Measurements from ENCODE around the gene IL15RA.
"Not testable (repeated sequence)": the region's sequence is repeated elsewhere in the genome, so short reads cannot be mapped to it uniquely, and the experiment has no call there.

IL15RA gene

DNA sequence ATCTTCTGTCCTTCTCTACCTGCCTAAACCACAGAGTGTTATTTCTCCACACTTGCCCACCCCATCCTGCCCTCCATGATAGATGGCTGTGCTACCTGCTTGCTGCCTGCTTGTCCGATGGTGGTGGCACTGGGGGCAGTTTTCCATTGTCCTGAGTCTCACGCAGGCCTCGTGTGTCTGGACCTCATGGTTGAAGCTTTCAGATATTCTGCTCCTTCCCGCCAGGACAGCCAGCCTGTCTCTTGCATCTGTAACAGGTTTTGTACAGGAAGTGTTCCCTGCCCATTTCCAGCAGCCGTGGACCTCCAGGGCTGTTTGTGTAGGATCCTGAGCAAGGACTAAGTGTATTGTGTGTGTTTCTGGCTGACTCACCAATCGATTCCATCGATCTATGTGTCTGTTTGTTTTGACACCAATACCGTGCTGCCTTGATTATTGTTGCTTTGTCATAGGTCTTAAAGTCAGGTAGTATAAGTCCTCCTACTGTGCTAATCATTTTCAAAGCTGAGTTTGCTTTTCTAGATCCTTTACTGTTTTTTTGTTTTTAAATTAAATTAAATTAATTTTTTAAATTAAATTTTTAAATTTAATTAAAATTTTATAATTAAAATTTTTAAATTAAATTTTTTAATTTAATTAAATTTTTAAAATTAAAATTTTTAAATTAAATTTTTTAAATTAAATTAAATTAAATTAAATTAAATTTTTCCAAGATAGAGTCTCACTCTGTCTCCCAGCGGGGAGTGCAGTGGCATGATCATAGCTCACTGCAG lies 8.5 kb downstream of the IL15RA start:
- DNase-seq = no peak

DNA sequence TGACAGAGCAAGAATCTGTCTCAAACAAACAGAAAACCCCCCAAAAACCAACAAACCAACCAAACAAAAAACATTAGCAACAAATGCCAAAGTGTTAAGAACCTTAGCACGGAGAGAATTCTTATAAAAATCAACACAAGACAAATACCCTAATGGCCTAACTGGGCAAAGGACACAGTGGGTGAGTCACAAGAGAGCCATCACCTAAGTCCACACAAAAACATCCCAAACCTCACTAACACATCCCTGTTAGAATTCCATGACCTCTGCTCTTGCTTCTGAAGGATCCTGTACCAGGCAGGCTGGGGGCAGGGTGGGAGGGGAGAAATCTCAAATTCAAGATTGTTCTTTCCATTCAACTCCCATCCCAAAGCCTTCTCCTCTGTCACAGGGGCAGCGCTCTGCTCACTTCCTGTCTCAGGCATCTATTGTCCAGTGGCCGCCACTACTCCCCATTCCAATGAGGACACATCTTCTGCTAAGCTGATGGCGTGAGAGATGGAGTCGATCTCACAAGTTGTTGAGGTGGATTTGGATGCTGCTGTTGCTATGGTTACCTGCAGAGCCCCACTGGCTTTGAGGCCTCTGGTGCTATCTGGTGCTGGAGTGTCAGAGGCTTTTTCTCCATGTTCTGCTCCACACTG lies 9.2 kb downstream of the IL15RA start:
- no peak for DNase-seq

DNA sequence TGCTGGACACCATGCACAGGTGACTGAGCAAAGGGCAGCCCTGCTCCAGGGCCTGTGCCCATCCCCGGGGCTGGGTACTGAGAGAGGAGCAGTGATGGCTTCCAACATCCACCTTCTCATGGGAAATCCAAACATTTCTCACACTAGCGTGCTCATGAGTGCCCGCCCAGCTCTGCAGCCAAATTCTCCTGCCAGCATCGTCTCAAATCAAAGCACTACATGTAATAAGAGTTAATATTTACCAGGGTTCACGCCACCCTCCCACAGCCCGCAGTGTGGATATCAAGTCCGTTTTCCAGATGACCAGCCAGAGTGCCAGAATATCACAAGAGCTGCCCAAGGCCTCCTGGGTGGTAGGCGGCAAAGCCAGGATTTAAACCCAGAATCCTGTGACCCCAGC lies 12.1 kb downstream of the IL15RA start:
- DNase-seq = no peak

DNA sequence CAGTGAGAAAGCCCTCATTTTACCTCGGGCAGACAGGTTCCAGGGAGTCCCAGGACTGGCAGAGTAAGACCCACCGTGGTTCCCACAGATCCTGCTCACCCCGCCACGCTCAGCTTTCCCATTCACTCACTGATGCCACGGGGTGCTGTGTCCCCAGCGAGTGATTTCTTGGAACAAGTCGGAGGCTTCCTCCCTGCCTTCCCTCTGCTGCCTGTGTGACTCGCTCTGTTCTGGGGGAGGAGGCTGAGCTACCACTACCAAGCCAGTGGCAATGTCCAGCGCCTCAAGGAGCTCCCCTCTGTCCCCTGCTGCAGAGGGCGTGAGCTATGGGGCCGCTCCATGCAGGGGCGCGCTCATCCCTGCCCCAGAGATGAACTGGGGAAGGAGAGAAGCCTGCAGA lies 12.6 kb downstream of the IL15RA start:
- DNase-seq = no peak

GRCh38 chr10:5963591-5963990 lies 13.8 kb downstream of the IL15RA start:
- DNase-seq = no peak

DNA sequence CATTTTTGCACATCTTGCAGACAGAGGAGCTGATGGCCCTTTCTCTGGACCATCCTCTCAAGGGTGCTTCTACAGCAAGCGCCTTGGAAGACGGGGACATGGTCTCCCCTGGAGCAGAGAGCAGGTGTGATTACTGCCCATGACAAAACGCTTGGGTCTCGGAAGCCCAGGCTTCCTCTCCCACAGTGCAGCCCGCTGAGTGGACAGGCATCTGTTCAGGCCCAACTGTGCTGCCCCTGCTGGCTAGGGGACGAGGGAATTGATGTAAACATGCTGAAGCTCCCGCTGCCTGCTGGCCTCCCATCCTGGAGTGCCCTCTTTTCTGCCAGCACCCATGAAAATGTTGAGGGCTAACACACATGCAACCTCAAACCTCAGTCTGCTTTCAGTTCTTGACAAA lies 14.3 kb downstream of the IL15RA start:
- DNase-seq = no peak

- not testable (repeated sequence) for DNase-seq
Observed at GRCh38 chr10:5962358-5962940, 14.9 kb downstream of the IL15RA start.

GRCh38 chr10:5961405-5962100 lies 15.8 kb downstream of the IL15RA start:
- DNase-seq = no peak

DNA sequence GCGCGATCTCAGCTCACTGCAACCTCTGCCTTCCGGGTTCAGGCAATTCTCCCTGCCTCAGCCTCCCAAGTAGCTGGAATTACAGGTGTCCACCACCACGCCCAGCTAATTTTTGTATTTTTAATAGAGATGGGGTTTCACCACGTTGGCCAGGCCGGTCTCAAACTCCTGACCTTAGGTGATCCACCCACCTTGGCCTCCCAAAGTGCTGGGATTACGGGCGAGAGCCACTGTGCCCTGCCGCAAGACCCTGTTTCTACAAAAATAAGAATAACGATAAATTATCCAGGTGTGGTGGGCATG lies 16.4 kb downstream of the IL15RA start:
- not testable (repeated sequence) for DNase-seq

GRCh38 chr10:5960070-5960972 lies 17.0 kb downstream of the IL15RA start:
- DNase-seq = no peak

DNA sequence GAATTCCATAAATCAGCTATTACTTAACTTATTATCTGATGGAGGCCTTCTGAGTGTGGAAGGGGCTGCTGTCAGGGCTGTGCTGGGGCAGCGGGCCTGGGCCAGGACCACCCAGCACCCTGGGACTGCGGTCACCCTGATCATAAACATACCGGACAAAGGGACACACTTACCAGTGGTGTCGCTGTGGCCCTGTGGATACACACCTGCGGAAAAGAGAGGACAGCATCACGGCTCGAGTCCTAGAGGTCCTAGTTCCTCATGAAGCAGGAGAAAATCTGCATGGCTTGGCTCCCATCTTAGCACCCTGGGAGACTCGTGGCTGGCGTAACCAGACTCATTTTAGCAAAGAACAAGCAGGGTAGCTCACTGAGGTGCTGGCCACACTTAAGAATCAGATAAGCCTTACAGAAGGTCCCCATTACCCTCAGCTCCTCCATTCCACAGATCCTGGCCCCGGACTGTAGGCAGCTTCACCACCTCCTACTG lies 17.7 kb downstream of the IL15RA start:
- no peak for DNase-seq

DNA sequence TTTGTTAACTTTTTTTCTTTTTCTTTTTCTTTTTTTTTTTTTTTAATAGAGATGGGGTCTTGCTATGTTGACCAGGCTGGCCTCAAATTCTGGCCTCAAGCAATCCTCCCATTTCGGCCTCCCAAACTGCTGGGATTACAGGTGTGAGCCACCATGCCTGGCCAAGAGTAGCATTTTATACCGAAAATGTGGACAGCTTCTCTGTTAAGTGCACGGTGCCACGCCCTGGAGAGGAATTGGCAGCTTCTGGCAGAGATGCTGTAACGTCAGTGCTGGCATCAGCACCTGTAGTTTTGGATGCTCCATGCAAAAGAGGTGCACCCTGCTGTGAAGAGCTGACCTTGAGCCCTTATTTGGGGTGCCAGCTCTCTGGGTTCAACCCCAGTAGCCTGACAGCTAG lies 18.2 kb downstream of the IL15RA start:
- DNase-seq = no peak

GRCh38 chr10:5958675-5959074 lies 18.7 kb downstream of the IL15RA start:
- no peak for DNase-seq

GRCh38 chr10:5958077-5958476 lies 19.3 kb downstream of the IL15RA start:
- DNase-seq = no peak

DNA sequence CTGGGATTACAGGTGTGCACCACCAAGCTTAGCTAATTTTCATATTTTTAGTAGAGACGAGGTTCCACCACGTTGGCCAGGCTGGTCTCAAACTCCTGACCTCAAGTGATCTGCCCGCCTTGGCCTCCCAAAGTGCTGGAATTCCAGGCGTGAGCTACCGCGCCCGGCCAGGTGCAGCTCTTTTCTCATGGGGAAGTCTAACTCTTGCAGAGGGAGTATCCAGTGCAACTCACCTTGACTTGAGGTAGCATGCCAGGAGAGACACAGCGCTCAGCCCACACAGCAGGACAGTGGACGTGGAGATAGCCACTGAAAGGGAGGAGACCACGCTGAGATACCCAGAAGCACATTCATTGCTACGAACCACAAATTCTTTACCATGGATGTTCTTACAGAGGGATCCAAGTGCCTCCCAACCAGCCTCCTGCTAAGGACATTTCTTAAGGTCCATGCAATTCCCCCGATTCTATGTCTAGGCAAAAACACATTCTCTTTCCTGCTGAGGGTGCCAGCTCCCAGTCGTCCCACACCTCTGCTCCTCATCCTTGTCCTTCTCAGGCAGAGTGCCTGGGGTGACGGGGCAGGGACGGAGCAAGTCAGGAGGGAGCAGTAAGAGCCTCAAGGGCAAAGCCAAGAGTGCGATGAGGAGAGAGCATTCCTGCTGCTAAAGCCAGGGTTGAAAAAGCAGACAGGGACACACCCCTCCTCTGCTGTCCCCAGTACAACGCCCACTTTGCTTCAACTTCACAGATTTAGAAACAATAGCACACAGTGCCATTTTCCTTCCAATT lies 21.0 kb downstream of the IL15RA start:
- no peak for DNase-seq

DNA sequence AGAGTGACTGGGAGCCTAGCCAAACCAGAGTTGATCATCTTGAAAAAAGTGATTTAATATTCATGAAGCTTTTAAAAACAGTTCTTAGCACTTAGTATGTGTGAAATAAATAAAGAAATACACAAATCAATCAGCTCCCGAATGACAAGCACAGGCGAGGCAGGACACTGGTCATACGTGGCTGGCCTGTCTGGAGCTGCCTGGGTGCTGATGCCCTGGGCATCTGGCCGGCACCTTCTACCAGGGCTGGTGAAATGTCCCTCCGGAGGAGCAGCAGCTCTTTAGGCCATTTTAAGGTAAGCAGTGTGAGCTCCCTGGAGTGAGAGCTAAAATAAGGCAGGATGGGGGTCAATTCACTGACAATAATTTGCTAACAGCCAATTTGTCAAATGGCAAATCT lies 23.7 kb downstream of the IL15RA start:
- DNase-seq = no peak

DNA sequence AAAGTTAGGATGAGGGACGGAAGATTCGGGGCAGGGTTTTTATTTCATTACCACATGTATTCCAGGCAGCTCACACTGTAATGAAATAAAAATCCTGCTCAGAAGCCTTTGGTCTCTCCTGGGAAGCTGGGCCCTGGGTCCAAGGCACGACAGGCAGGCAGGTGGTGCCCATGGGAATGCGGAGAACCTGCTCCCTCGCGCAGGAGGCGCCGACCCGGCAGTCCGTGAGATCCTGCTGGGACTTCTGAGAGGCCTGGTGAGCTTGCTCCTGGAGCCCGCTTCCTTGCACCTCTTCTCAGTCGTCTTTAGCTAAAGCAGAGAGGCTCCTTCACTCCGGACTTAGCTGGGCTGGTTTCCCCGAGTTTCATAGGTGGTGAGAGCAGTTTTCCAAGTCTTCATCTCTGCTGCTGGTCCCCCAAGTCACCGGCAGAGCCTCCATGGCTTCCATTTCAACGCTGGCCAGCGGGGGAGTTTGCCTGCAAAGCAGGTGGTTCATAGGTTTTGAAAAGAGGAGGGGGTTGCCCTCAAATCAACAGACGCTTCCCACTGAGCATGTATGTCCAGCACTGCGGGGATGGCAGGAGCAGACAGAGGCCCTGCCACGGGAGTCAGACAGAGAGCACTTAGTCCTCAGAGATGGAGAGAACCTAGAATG lies 24.5 kb downstream of the IL15RA start:
- DNase-seq = no peak

DNA sequence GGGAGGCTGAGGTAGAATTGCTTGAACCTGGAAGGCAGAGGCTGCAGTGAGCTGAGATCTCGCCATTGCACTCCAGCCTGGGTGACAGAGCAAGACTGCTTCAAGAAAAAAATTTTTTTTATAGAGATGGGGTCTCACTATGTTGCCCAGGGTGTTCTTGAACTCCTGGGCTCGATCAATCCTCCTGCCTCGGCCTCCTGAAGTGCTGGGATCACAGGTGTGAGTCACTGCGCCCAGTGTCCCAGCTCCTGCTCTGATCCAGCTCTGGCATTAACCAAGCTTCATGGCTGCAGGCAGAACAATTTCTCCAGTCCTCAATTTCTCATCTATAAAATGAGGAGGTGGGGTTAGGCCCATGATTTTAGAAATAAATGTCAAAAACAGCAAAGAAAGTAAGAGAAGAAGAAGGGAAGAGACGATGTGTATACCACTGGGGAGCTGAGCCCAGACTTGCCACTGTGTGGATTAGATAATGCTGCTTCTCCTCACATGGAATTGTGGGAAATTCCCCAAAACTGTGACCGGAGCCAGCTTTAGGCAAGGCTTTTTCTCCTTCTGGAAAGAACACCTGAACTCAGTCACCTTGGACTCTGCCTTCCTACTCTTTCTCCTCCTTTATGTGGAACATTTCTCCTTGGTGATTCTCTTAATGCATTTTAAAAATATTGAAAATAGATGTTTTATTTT lies 25.5 kb downstream of the IL15RA start:
- DNase-seq = no peak

GRCh38 chr10:5951167-5951711 lies 26.1 kb downstream of the IL15RA start:
- peak; percentile 63 for DNase-seq

Measured in NCI-H226 (cell line).